ENCODE measurements around the gene VTI1A. TPM values are rescaled to one million over a fixed set of nuclear protein-coding genes. Genes with fewer than 3 reads are reported as not detected.
A peak's percentile ranks its signal among the peaks of the same experiment; 100 is the strongest.

The VTI1A gene
- total and polyA plus RNA-seq, 2 experiments from 2014 or later = 26.8 to 31.0 TPM

DNA sequence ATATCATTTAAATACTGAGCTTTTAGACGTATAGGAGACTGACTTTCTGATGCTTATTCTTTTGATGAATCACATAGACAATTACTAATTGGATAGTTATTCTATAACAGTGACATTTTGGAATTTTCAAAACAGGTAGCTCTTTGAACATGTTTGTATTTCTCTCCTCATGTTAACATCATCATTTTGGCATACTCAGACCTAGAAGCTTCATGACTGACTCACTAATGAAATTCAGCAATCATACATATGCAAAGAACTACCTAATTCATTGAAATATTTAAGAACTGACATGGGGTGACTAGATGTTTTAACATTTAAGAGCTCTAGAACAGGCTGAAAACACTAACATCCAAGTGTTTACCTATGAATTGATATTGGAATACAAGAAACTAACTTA lies 192.3 kb downstream of the VTI1A start:
- no peaks in the 10 kb centered on the region for H3K36me3 Mint-ChIP-seq (ENCODE audit: low read depth)
- H3K27ac Mint-ChIP-seq = no peak overlapping the region
- H2AFZ ChIP-seq = no peak overlapping the region
- no peak overlapping the region for H3K4me3 Mint-ChIP-seq
- no peaks in the 10 kb centered on the region for H3K36me3 ChIP-seq (ENCODE audit: insufficient read depth)
- H3K4me1 ChIP-seq (ENCODE audit: insufficient read depth) = peaks cover 5% of the 10 kb centered on the region; the same call in 1 of the 2 replicates
- peaks cover 18% of the 10 kb centered on the region for H3K4me1 Mint-ChIP-seq
- H4K20me1 ChIP-seq (replicated peaks; ENCODE audit: insufficient read depth) = no peaks in the 10 kb centered on the region
- no peaks in the 10 kb centered on the region for H3K79me2 ChIP-seq (replicated peaks; ENCODE audit: insufficient read depth)
- no peak for TF ChIP-seq EZH2phosphoT487 (IDR thresholded peaks at IDR 0.05; ENCODE audit: unreplicated experiment)
- no peak for TF ChIP-seq JUNB (IDR thresholded peaks at IDR 0.05; ENCODE audit: unreplicated experiment)
- no peak for TF ChIP-seq NANOG (IDR thresholded peaks at IDR 0.05; ENCODE audit: borderline replicate concordance)
- no peak for TF ChIP-seq POLR2AphosphoS5 (IDR thresholded peaks at IDR 0.05; ENCODE audit: low read depth)
- TF ChIP-seq, protein P1, sequence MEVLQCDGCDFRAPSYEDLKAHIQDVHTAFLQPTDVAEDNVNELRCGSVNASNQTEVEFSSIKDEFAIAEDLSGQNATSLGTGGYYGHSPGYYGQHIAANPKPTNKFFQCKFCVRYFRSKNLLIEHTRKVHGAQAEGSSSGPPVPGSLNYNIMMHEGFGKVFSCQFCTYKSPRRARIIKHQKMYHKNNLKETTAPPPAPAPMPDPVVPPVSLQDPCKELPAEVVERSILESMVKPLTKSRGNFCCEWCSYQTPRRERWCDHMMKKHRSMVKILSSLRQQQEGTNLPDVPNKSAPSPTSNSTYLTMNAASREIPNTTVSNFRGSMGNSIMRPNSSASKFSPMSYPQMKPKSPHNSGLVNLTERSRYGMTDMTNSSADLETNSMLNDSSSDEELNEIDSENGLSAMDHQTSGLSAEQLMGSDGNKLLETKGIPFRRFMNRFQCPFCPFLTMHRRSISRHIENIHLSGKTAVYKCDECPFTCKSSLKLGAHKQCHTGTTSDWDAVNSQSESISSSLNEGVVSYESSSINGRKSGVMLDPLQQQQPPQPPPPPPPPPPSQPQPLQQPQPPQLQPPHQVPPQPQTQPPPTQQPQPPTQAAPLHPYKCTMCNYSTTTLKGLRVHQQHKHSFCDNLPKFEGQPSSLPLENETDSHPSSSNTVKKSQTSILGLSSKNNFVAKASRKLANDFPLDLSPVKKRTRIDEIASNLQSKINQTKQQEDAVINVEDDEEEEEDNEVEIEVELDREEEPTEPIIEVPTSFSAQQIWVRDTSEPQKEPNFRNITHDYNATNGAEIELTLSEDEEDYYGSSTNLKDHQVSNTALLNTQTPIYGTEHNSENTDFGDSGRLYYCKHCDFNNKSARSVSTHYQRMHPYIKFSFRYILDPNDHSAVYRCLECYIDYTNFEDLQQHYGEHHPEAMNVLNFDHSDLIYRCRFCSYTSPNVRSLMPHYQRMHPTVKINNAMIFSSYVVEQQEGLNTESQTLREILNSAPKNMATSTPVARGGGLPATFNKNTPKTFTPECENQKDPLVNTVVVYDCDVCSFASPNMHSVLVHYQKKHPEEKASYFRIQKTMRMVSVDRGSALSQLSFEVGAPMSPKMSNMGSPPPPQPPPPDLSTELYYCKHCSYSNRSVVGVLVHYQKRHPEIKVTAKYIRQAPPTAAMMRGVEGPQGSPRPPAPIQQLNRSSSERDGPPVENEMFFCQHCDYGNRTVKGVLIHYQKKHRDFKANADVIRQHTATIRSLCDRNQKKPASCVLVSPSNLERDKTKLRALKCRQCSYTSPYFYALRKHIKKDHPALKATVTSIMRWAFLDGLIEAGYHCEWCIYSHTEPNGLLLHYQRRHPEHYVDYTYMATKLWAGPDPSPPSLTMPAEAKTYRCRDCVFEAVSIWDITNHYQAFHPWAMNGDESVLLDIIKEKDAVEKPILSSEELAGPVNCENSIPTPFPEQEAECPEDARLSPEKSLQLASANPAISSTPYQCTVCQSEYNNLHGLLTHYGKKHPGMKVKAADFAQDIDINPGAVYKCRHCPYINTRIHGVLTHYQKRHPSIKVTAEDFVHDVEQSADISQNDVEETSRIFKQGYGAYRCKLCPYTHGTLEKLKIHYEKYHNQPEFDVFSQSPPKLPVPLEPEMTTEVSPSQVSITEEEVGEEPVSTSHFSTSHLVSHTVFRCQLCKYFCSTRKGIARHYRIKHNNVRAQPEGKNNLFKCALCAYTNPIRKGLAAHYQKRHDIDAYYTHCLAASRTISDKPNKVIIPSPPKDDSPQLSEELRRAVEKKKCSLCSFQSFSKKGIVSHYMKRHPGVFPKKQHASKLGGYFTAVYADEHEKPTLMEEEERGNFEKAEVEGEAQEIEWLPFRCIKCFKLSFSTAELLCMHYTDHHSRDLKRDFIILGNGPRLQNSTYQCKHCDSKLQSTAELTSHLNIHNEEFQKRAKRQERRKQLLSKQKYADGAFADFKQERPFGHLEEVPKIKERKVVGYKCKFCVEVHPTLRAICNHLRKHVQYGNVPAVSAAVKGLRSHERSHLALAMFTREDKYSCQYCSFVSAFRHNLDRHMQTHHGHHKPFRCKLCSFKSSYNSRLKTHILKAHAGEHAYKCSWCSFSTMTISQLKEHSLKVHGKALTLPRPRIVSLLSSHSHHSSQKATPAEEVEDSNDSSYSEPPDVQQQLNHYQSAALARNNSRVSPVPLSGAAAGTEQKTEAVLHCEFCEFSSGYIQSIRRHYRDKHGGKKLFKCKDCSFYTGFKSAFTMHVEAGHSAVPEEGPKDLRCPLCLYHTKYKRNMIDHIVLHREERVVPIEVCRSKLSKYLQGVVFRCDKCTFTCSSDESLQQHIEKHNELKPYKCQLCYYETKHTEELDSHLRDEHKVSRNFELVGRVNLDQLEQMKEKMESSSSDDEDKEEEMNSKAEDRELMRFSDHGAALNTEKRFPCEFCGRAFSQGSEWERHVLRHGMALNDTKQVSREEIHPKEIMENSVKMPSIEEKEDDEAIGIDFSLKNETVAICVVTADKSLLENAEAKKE (CRISPR knock-in tag; IDR thresholded peaks at IDR 0.05) = no peak
- TF ChIP-seq ZNF114 (CRISPR knock-in tag; IDR thresholded peaks at IDR 0.05) = no peak
- DNase-seq (ENCODE audit: low spot score) (no peak), ATAC-seq (no peak)
- no peaks in the 10 kb centered on the region for H3K9me3 Mint-ChIP-seq
- no peaks in the 10 kb centered on the region for H3K27me3 ChIP-seq (ENCODE audit: insufficient read depth)
- H3K9me2 ChIP-seq (ENCODE audit: insufficient read depth) = no peaks in the 10 kb centered on the region
- H3K27ac ChIP-seq (ENCODE audit: low read depth) = peak overlapping the region; percentile 41; the same call in 1 of the 2 replicates
- H3K4me2 ChIP-seq = no peak overlapping the region; the same call in 1 of the 2 replicates
- peaks cover 4% of the 10 kb centered on the region for H3K27me3 Mint-ChIP-seq (ENCODE audit: insufficient read depth, low read depth, poor library complexity)
- H3F3A ChIP-seq (replicated peaks; ENCODE audit: low read depth) = no peaks in the 10 kb centered on the region
- H3K4me3 ChIP-seq = no peak overlapping the region

DNA sequence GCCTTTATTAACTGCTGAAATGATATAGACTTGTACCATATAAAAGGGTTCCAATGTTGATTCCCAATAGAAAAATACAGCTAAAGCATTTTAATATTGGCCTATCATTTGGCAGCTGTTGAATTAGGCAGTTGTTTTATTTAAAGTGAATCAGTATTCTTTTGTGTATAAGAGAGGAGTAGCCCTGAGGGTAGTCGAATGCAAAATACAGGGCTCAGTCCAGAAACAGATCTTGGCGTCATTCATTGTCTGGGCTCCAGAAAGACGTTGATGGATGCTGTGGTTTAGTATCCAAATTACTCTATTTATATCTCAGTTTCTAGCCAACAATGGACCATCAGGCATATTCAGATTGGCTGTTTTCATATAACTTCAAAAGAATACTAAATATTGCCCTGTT lies 193.6 kb downstream of the VTI1A start:
- DNase-seq (ENCODE audit: low spot score) (no peak), ATAC-seq (no peak)
- H3K27ac Mint-ChIP-seq = no peak overlapping the region
- H3K9me3 Mint-ChIP-seq = no peaks in the 10 kb centered on the region
- Histone ChIP-seq H4K20me1 (replicated peaks; ENCODE audit: insufficient read depth) (no peaks in the 10 kb centered on the region), H3K9me2 (ENCODE audit: insufficient read depth) (no peaks in the 10 kb centered on the region), H3K27ac (ENCODE audit: low read depth) (no peak overlapping the region), H3K36me3 (ENCODE audit: insufficient read depth) (no peaks in the 10 kb centered on the region), H3F3A (replicated peaks; ENCODE audit: low read depth) (no peaks in the 10 kb centered on the region), H3K4me2 (no peak overlapping the region), H2AFZ (no peak overlapping the region), H3K79me2 (replicated peaks; ENCODE audit: insufficient read depth) (no peaks in the 10 kb centered on the region), H3K4me3 (no peak overlapping the region), H3K4me1 (ENCODE audit: insufficient read depth) (peaks cover 5% of the 10 kb centered on the region; the same call in 1 of the 2 replicates), H3K27me3 (ENCODE audit: insufficient read depth) (no peaks in the 10 kb centered on the region)
- peaks cover 15% of the 10 kb centered on the region for H3K4me1 Mint-ChIP-seq
- H3K4me3 Mint-ChIP-seq = no peak overlapping the region
- peaks cover 4% of the 10 kb centered on the region for H3K27me3 Mint-ChIP-seq (ENCODE audit: insufficient read depth, low read depth, poor library complexity)
- H3K36me3 Mint-ChIP-seq (ENCODE audit: low read depth) = no peaks in the 10 kb centered on the region
- TF ChIP-seq, protein P2, sequence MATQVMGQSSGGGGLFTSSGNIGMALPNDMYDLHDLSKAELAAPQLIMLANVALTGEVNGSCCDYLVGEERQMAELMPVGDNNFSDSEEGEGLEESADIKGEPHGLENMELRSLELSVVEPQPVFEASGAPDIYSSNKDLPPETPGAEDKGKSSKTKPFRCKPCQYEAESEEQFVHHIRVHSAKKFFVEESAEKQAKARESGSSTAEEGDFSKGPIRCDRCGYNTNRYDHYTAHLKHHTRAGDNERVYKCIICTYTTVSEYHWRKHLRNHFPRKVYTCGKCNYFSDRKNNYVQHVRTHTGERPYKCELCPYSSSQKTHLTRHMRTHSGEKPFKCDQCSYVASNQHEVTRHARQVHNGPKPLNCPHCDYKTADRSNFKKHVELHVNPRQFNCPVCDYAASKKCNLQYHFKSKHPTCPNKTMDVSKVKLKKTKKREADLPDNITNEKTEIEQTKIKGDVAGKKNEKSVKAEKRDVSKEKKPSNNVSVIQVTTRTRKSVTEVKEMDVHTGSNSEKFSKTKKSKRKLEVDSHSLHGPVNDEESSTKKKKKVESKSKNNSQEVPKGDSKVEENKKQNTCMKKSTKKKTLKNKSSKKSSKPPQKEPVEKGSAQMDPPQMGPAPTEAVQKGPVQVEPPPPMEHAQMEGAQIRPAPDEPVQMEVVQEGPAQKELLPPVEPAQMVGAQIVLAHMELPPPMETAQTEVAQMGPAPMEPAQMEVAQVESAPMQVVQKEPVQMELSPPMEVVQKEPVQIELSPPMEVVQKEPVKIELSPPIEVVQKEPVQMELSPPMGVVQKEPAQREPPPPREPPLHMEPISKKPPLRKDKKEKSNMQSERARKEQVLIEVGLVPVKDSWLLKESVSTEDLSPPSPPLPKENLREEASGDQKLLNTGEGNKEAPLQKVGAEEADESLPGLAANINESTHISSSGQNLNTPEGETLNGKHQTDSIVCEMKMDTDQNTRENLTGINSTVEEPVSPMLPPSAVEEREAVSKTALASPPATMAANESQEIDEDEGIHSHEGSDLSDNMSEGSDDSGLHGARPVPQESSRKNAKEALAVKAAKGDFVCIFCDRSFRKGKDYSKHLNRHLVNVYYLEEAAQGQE (IDR thresholded peaks at IDR 0.05; ENCODE audit: unreplicated experiment) = no peak
- TF ChIP-seq EZH2phosphoT487 (IDR thresholded peaks at IDR 0.05; ENCODE audit: unreplicated experiment) (no peak), POLR2AphosphoS5 (IDR thresholded peaks at IDR 0.05; ENCODE audit: low read depth) (no peak), STAT1 (IDR thresholded peaks at IDR 0.05; ENCODE audit: unreplicated experiment) (no peak)
- TF ChIP-seq, protein P3, sequence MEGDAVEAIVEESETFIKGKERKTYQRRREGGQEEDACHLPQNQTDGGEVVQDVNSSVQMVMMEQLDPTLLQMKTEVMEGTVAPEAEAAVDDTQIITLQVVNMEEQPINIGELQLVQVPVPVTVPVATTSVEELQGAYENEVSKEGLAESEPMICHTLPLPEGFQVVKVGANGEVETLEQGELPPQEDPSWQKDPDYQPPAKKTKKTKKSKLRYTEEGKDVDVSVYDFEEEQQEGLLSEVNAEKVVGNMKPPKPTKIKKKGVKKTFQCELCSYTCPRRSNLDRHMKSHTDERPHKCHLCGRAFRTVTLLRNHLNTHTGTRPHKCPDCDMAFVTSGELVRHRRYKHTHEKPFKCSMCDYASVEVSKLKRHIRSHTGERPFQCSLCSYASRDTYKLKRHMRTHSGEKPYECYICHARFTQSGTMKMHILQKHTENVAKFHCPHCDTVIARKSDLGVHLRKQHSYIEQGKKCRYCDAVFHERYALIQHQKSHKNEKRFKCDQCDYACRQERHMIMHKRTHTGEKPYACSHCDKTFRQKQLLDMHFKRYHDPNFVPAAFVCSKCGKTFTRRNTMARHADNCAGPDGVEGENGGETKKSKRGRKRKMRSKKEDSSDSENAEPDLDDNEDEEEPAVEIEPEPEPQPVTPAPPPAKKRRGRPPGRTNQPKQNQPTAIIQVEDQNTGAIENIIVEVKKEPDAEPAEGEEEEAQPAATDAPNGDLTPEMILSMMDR (conservative IDR thresholded peaks at IDR 0.05; ENCODE audit: low read depth in 2 of 2) = no peak
- TF ChIP-seq, protein P4, sequence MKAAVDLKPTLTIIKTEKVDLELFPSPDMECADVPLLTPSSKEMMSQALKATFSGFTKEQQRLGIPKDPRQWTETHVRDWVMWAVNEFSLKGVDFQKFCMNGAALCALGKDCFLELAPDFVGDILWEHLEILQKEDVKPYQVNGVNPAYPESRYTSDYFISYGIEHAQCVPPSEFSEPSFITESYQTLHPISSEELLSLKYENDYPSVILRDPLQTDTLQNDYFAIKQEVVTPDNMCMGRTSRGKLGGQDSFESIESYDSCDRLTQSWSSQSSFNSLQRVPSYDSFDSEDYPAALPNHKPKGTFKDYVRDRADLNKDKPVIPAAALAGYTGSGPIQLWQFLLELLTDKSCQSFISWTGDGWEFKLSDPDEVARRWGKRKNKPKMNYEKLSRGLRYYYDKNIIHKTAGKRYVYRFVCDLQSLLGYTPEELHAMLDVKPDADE (IDR thresholded peaks at IDR 0.05) = no peak
